K562 (cell line): ENCODE data around the gene MYADML2.

Experiments used
- CBX3 ChIP-seq, 2 experiments: IDR thresholded peaks; 1 replicate in 1 of 2; 2 replicates in 1 of 2; pipeline ENCODE4 v1.6.1; 2012; ENCODE audit warnings: inconsistent platforms in 2 of 2, low read length in 2 of 2, borderline replicate concordance in 1 of 2, control low read depth in 1 of 2
- EHMT2 ChIP-seq: fragments of 450-650 bp; IDR thresholded peaks from 2 replicates; pipeline ENCODE4 v1.6.1; 2018; ENCODE audit warnings: antibody characterized with exemption
- FOXJ3 ChIP-seq: sonication (generic); formaldehyde crosslinking; IDR thresholded peaks from 2 replicates; pipeline ENCODE4 v1.4.0; 2020; ENCODE audit warnings: mild to moderate bottlenecking, missing genetic modification reagents
- HNRNPUL1 ChIP-seq: fragments of 200-400 bp; formaldehyde crosslinking; IDR thresholded peaks from 2 replicates; pipeline ENCODE4 v1.6.1; 2017; ENCODE audit warnings: low read length
- KDM1A ChIP-seq, 2 experiments: fragments of 450-650 bp; IDR thresholded peaks; 2 replicates each; pipeline ENCODE4 v1.6.1; 2016; ENCODE audit warnings: mild to moderate bottlenecking in 2 of 2
- MEF2A ChIP-seq: IDR thresholded peaks from 2 replicates; pipeline ENCODE4 v1.6.1; 2011; ENCODE audit warnings: low read depth, mild to moderate bottlenecking, low read length, moderate library complexity; ENCODE audit not compliant: control insufficient read depth
- PHF8 ChIP-seq: fragments of 200-600 bp; sonication (generic); IDR thresholded peaks from 2 replicates; pipeline ENCODE4 v1.6.1; 2012; ENCODE audit warnings: mixed run types, mild to moderate bottlenecking, inconsistent platforms, low read length, moderate library complexity, borderline replicate concordance
- ZNF41 ChIP-seq: fragments of 250-450 bp; sonication (Bioruptor Pico); conservative IDR thresholded peaks from 2 replicates; pipeline ENCODE4 v1.4.0; 2020; ENCODE audit warnings: mild to moderate bottlenecking

- TF ChIP-seq KDM1A (IDR thresholded peaks at IDR 0.05) (no peak), PHF8 (no peak), CBX3 (IDR thresholded peaks at IDR 0.05; ENCODE audit: borderline replicate concordance in 1 of 2, low read length in 2 of 2) (no peak), FOXJ3 (CRISPR knock-in tag) (no peak), HNRNPUL1 (no peak), MEF2A (no peak), EHMT2 (no peak), ZNF41 (CRISPR knock-in tag) (no peak)
These were observed 11.3 kb downstream of the MYADML2 start for GRCh38 chr17:81935709-81936084.
